HG03520 (cell line): ENCODE measurements around the gene ELMO1.

Experiments
- ATAC-seq: cut with Tn5 transposase; IDR thresholded peaks from one replicate; pipeline ENCODE4 v1.9.1; 2021; ENCODE audit warnings: mild to moderate bottlenecking, moderate library complexity; ENCODE audit not compliant: unreplicated experiment

Gene ELMO1

DNA sequence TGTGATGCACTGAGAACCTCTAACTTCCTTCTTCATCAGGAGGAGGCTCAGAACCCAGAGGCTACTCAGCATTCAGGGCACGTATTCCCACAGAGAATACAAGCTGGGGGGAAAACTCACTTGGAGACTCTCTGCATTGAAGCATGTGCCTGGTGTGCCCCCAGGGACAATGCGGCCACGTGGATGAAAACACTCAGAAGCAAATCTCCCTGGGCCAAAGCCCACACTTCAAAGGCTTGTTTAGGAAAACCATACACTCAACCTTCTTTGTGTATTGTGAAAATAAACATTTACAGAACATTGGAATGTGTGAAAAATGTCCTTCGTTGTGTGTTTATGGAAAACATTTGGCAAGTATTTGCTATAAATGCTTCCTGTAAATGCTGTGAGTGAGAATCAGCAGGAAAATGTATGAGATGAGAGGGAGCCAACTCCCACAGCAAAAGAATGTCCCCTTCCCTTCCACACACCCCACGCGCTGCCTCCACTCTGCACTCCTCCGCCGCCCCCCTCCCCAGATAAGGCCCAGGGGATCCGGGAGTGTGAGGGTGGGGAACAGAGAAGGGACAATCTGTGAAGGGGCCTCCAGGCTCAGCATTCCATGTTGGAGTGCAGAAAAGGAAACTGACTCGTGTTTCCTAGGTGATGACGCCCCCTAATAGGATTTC, 339.5 kb downstream of the ELMO1 start:
- ATAC-seq = no peak

- no peak for ATAC-seq
Observed at GRCh38 chr7:37108615-37109014, 340.0 kb downstream of the ELMO1 start.

GRCh38 chr7:37107047-37107750, 341.5 kb downstream of the ELMO1 start:
- ATAC-seq = no peak

DNA sequence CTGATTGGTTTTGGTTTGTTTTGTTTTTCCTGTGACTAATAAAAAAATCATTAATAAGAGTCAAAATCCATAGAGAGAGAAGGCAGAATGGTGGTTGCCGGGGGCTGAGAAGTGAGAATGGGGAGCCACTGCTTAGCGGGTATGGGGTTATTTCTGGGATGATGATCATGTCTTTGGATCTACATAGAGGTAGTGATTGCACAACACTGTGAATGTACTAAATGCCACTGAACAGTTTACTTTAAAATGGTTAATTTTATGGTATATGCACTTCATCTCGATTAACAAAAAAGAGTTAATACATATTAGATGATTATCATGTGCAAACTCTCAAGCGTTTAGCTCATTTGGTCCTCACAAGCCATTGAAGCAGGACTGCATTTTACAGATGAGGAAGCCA, 342.9 kb downstream of the ELMO1 start:
- no peak for ATAC-seq

- no peak for ATAC-seq
Observed at GRCh38 chr7:37104822-37105518, 343.7 kb downstream of the ELMO1 start.

DNA sequence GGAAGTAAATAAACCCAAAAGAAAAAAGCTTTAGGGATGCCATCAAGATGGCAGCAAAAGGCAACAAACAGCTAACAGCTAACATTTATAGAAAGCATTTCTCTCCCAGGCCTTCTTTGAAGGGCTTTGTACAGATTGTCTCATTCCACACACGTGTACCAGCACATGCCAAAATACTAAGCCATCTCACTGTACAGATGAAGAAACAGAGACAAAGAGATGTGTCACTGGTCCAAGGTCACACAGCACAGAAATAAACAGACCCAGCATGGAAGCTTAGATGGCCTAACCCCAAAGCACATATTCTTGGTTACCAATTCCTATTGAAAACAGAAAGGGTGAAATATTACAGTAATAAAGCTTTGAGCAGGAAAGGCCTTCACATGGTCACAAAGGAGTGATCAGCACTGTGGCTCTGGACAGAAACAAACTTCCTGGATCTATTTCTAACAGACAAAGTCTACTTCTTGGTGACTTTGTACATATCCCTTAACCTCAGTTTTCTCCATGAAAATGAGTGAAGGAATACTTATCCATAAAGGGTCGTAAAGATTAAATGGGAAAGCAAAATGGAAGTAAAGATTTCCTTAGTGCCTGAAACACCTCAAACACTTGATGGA, 346.0 kb downstream of the ELMO1 start:
- no peak for ATAC-seq

- no peak for ATAC-seq
Observed at GRCh38 chr7:37100735-37101331, 347.8 kb downstream of the ELMO1 start.

DNA sequence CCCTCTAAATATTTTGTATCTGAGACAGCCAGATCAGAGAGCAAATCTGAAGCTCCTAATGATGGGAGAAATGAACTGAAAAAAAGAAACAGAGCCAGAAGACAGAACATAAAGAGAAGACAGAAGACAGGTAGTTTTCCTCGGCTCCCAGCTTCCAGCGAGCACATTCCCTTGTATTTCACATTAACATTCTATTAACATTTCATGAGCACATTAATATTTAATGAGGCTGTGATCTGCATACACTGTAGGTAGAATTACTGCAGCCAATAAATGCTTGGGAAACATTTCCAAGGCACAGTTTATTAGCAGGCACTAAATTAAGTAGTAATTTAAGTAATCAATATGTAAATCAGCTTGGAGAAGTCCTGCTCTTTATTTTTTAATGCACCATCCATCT, 349.9 kb downstream of the ELMO1 start:
- no peak for ATAC-seq

DNA sequence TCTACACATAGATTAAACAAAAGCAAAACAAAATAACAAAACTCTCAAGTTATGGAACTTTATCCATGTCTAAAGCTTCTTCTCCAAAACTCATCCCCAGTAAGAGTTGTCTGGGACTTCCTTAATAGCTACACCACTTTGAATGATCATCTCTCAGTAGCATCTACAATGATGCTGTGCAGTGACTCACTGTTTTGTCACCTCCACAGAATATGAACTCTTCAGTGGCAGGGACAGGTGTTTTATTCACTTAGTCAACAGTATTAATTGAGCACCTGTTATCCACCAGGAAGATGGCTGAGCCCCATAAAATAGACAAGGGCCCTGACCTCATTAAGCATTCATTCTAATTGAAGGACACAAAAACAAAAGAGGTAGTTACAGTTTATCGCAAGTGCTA, 350.7 kb downstream of the ELMO1 start:
- ATAC-seq = no peak

DNA sequence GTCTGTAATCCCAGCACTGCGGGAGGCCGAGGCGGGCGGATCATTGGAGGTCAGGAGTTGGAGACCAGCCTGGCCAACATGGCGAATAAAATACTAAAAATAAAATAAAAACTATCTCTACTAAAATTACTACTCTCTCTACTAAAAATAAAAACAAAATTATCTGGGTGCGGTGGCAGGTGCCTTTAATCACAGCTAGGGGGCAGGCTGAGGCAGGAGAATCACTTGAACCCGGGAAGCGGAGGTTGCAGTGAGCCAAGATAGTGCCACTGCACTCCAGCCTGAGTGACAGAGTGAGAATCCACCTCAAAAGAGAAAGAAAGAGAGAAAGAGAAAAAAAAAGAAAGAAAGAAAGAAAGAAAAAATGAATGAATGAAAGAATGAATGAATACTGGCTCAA, 351.4 kb downstream of the ELMO1 start:
- ATAC-seq = no peak

DNA sequence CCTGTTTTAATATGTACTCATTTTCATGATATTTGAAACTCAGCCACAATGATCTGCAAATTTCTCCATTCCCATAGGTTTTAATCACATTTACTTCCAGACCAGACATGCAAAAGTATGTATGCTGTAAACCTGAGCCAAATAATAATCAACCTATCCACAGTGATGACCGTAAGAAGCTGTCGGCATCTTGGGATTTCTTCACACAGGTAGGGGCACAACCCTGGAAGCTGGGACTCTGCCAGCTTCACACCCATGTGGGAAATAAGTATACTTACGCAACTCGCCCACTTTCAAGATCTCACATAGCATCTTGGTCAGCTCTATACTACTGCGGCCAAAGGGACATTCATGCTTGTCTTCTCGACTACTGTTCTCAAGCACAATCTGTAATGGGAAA, 352.3 kb downstream of the ELMO1 start:
- ATAC-seq = no peak

DNA sequence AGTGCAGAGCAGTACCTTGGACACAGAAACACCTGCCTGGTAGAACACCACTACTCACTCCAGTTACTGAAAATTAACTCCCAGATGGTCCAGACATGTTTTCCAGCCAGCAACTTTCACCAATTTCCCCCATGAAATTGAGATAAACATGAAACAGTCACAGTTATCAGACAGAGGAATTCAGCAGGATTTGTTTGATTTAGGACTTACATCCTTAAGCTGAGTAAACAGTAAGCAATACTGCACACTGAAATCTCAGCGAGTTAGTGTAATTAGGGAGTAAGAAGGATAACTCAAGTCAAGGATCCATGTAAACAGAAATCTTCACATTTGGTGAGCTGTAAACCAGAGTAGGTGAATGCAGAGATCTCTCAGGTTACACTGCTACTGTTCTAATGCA, 353.5 kb downstream of the ELMO1 start:
- ATAC-seq = no peak

DNA sequence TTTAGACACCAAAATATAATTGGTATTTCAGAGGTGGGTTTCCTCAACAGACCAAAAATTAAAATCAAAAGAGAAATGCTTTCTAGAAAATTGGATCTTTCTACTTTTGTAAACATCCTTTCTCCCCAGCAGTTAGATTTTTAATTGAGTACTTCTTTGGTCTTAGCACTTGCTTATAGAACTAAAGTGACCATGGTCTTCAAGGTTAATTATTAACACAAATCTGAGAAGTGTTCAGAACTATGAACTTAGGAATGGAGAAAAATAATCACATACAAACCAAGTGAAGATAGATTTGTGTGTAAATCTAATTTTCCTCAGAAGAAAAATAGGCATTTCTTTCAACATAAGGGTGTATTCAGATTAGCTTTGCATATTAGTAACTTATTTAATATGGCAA, 355.4 kb downstream of the ELMO1 start:
- ATAC-seq = no peak

DNA sequence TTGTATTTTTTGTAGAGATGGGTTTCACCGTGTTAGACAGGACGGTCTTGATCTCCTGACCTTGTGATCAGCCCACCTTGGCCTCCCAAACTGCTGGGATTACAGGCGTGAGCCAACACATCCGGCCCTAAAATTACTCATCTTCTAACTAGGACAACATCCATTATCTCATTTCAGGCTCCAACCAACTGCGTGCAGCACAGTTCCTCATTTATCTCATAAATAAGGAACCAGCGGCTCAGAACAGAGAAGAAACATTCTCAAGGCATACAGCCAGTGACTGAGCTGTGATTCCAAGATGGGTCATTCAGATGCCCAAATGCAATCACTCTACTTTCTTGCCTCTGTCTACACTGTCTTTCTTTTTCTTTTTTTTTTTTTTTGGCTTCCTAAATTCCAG, 356.1 kb downstream of the ELMO1 start:
- ATAC-seq = no peak

DNA sequence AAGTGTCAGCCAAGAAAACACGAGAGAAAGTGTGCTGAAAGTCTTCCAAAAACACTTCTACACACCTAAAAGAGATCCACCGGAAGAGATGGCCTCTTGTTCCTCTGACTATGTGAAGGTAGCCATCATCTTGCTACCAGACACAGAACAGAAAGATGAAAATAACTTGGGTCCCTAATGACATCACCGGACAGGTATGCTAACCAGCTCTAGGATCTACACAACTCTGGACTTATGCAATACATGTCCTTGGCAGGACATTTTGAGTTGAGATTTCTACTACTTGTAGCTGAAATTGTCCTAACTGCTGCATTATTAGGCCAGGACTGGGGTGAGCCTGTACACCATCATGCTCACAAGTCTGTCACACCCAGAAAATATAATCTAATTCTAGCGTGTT, 358.7 kb downstream of the ELMO1 start:
- no peak for ATAC-seq

- no peak for ATAC-seq
Observed at GRCh38 chr7:37085600-37085999, 363.1 kb downstream of the ELMO1 start.

GRCh38 chr7:37084303-37084702, 364.4 kb downstream of the ELMO1 start:
- no peak for ATAC-seq

GRCh38 chr7:37083311-37084096, 365.2 kb downstream of the ELMO1 start:
- no peak for ATAC-seq

DNA sequence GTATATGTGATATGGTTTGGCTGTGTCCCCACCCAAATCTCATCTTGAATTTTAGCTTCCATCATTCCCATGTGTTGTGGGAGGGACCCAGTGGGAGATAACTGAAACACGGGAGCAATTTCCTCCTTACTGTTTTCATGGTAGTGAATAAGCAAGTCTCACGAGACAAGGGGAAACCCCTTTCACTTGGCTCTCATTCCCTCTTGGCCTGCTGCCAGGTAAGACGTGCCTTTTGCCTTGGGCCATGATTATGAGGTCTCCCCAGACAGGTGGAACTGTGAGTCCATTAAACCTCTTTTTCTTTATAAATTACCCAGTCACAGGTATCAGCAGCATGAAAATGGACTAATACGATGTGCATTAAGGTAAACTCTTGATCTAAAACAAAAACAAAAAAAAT, 367.2 kb downstream of the ELMO1 start:
- no peak for ATAC-seq

DNA sequence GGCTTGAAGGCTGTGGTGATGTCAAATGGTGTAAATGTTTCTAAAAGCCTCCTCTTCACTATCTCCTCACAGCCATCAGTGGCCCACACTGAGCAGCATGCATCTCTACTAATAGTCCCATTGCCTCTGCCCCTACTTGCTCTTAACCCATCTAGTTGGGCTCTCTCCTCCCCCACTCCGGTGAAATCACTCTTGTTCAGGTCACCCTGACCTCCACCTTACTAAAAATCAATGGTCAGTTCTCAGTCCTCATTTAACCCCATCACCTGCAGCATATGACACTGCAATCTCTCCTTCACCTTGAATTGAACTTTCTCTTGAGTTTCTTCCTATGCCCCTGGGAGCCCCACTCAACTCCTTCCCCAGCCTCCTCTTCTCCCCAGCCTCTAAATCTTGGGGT, 369.2 kb downstream of the ELMO1 start:
- no peak for ATAC-seq

DNA sequence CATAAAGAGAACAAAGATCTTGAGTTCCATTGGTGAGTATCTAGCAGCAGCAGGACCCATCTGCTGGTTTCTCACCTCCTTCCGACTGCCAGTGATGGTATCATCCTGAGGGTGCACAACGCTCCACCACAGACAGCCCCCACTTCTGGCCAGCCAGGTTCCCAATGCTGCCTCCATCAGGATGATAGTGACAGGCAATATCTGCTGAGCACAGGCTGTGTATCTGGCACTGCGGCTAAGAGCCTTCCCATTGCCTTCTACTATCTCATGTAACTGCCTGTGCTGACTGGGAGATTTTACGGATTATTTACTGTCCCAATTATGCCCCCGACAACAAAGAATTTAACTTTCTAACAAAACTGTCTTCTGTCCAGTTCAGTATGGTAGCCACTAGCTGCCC, 372.0 kb downstream of the ELMO1 start:
- no peak for ATAC-seq
